A673 (cell line): ENCODE measurements around the gene LRP6. TPM values are rescaled to one million over a fixed set of nuclear protein-coding genes. Genes with fewer than 3 reads are reported as not detected.
"Not testable (repeated sequence)": the region's sequence is repeated elsewhere in the genome, so short reads cannot be mapped to it uniquely, and the experiment has no call there.

Experiments used
- Bru-seq: library from RNA; stranded (reverse); fragments of 400-500 nt; gene quantifications from one replicate; lab custom pipeline; 2021; lab: Mats Ljungman, UMichigan
- BruChase-seq, 2 experiments: library from RNA; stranded (reverse); fragments of 400-500 nt; gene quantifications; one replicate each; lab custom pipeline; 2021; lab: Mats Ljungman, UMichigan
- BruUV-seq: library from RNA; stranded (reverse); fragments of 400-500 nt; replicated peaks from 2 replicates; lab custom pipeline; 2021; lab: Mats Ljungman, UMichigan
- CTCF ChIA-PET: fragments of 300-600 bp; sonication (Branson Sonifier 250); formaldehyde crosslinking; loops from one replicate; lab custom pipeline; 2022; ENCODE audit warnings: antibody characterized with exemption; lab: Charles Lee
- POLR2A ChIA-PET: fragments of 300-600 bp; sonication (Branson Sonifier 250); formaldehyde crosslinking; loops from one replicate; lab custom pipeline; 2022; ENCODE audit warnings: antibody characterized with exemption; ENCODE audit not compliant: low non-redundant PET; lab: Charles Lee
- DNase-seq: peaks from one replicate; pipeline ENCODE4 v3.0.0-alpha.2; 2015; ENCODE audit warnings: low spot score
- H3K27ac ChIP-seq: fragments of 200-600 bp; sonication (generic); 2 replicates; pipeline ENCODE4 v1.5.1; 2016; ENCODE audit warnings: mixed run types, low read depth, mild to moderate bottlenecking, mixed read lengths, antibody characterized with exemption, low read length; ENCODE audit not compliant: poor library complexity, severe bottlenecking
- H3K27me3 ChIP-seq: fragments of 200-600 bp; sonication (generic); replicated peaks from 2 replicates; pipeline ENCODE4 v1.6.1; 2017; ENCODE audit warnings: mixed run types, low read depth, mild to moderate bottlenecking, mixed read lengths, antibody characterized with exemption, low read length; ENCODE audit not compliant: insufficient read depth, poor library complexity
- H3K36me3 ChIP-seq: fragments of 200-600 bp; sonication (generic); 2 replicates; pipeline ENCODE4 v1.6.1; 2016; ENCODE audit warnings: mixed run types, mild to moderate bottlenecking, mixed read lengths, antibody characterized with exemption, low read length; ENCODE audit not compliant: insufficient read depth, poor library complexity, severe bottlenecking
- H3K4me1 ChIP-seq: fragments of 200-600 bp; sonication (generic); 2 replicates; pipeline ENCODE4 v1.6.1; 2017; ENCODE audit warnings: mixed run types, mild to moderate bottlenecking, mixed read lengths, antibody characterized with exemption, low read length; ENCODE audit not compliant: insufficient read depth, poor library complexity, severe bottlenecking
- H3K4me3 ChIP-seq: fragments of 200-600 bp; sonication (generic); 2 replicates; pipeline ENCODE4 v1.5.1; 2016; ENCODE audit warnings: low read depth, mixed run types, mild to moderate bottlenecking, mixed read lengths, low read length; ENCODE audit not compliant: poor library complexity, severe bottlenecking
- H3K9me3 ChIP-seq: fragments of 200-600 bp; sonication (generic); 2 replicates; pipeline ENCODE4 v1.6.1; 2016; ENCODE audit warnings: mixed run types, low read depth, mild to moderate bottlenecking, mixed read lengths, antibody characterized with exemption, low read length; ENCODE audit not compliant: poor library complexity, severe bottlenecking
- EZH2 ChIP-seq: fragments of 200-600 bp; sonication (generic); IDR thresholded peaks from 2 replicates; pipeline ENCODE4 v1.6.1; 2017; ENCODE audit warnings: borderline replicate concordance, low read depth, mild to moderate bottlenecking, mixed read lengths, antibody characterized with exemption, low read length; ENCODE audit not compliant: poor library complexity, severe bottlenecking
- intact Hi-C: fragments of 100-400 bp; cut with micrococcal nuclease; formaldehyde crosslinking; loops from one replicate; pipeline ENCODE4 v1.10.0; 2022; ENCODE audit not compliant: unreplicated experiment
- long read RNA-seq: library from polyadenylated mRNA; stranded (forward); transcript quantifications from one replicate; pipeline ENCODE4 v2.0.0, GENCODE V29; 2022
- total RNA-seq: library from RNA; stranded (reverse); gene quantifications from 2 replicates; pipeline ENCODE4 v1.2.3, GENCODE V29; 2021
- TF ChIP-seq, protein P1 (sequence below): fragments of 300-800, 200-600 bp; sonication (generic); conservative IDR thresholded peaks from 2 replicates; pipeline ENCODE4 v1.5.1; 2017; ENCODE audit warnings: low read depth, mild to moderate bottlenecking, antibody characterized with exemption, low read length, moderate library complexity, mixed read lengths

Gene LRP6
- total RNA-seq (97.4 and 108 TPM in 2 replicates), Bru-seq, nascent RNA (percentile 97 among the genes with signal in this experiment), BruChase-seq, experiment 1, labeled RNA remaining after a 2-hour chase (percentile 96 among the genes with signal in this experiment), BruChase-seq, experiment 2, labeled RNA remaining after a 6-hour chase (percentile 89 among the genes with signal in this experiment)
- long read RNA-seq, full-length matches to known transcripts: 10 of 56 reads
- long read RNA-seq, partial matches to known transcripts: 27 of 56 reads
- long read RNA-seq, other reads (novel, unspliced or antisense): 19 of 56 reads

DNA sequence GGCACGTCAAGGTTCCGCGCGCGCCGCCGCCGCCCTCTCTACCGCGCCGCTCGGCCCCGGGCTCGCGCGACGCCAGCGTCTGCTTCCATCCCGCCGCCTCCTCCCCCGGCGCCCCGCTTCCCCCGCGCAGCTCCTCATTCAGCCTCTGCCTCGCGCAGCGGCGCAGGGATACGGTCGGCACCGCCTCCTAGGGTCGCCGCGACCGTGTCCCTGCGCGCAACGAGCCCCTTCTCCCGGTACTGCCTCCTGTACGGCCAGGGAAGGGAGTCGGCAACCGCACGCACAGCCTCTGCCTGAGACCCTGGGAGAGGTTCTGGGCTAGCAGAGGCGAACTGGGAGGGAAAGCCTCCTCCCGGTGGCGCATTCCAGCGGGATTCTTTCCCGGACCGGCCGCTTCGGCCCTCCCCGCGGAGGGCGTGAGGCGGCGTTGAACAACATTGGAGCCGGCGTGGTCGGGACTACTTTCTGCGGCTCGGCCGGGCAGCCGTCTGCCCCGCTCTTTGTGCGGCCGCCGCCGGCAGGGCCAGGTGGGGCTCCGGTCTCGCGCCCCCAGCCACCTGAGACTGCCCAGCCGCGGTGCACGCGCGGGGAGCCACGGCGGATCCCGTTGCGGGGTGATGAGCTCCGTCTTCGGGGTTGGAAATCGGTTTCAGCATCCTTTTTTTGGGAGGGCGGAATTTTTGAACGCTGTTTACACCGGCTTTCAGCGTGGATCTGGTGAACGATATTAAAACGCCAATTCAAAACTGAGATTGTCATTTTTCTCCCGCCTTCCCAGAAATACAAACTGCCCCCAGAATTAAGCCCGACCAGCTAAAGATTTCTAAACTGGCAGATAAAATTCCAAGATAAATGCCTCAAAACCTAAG lies at the start of gene LRP6:
TSS of gene LRP6 (minus strand) at position 172 of the 869 bp plus-strand sequence. CDS start 309 bp downstream, outside the sequence.
- Histone ChIP-seq H3K4me1 (peaks cover 16% of the 10 kb centered on the region), H3K9me3 (no peaks in the 10 kb centered on the region), H3K4me3 (peak within 1 kb of the TSS; percentile 90), H3K27me3 (no peaks in the 10 kb centered on the region), H3K36me3 (no peaks in the 10 kb centered on the region), H3K27ac (peak within 1 kb of the TSS; percentile 100)
- DNase-seq: peak; percentile 97
- BruUV-seq: no TSS peak
- TF ChIP-seq EZH2: no peak
- TF ChIP-seq, protein P1, sequence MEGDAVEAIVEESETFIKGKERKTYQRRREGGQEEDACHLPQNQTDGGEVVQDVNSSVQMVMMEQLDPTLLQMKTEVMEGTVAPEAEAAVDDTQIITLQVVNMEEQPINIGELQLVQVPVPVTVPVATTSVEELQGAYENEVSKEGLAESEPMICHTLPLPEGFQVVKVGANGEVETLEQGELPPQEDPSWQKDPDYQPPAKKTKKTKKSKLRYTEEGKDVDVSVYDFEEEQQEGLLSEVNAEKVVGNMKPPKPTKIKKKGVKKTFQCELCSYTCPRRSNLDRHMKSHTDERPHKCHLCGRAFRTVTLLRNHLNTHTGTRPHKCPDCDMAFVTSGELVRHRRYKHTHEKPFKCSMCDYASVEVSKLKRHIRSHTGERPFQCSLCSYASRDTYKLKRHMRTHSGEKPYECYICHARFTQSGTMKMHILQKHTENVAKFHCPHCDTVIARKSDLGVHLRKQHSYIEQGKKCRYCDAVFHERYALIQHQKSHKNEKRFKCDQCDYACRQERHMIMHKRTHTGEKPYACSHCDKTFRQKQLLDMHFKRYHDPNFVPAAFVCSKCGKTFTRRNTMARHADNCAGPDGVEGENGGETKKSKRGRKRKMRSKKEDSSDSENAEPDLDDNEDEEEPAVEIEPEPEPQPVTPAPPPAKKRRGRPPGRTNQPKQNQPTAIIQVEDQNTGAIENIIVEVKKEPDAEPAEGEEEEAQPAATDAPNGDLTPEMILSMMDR: no peak
- intact Hi-C loops: loop anchor here (5.0 to 10.0 kb wide), 2 partner anchors 60 to 122 kb away; no protein-coding TSS in a partner anchor
- ChIA-PET CTCF (interaction anchor here (1.2 kb wide), 1 partner anchor 15 kb away, joined by 3 read pairs; no protein-coding TSS in a partner anchor), POLR2A (interaction anchor here (0.6 to 1.0 kb wide), 4 partner anchors 26 to 95 kb away, joined by 3 to 4 read pairs (median 4); no protein-coding TSS in a partner anchor)

DNA sequence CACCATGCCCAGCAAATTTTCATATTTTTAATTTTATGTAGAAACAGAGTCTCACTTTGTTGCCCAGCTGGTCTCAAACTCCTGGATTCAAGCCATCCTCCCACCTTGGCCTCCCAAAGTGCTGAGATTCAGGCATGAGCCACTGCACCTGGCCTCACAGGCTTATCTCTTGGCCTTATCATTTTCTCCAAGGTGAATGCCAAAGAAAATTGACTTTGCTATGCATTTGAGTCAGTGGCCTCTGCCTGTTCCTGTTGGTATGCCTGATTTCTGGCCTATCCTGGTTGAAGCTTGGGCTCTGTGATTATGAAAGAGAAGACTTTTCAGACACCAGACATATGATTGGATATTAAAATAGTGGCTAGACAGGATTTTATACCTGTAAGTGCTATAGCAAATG lies 49.0 kb upstream of the LRP6 start:
- DNase-seq: no peak
- Histone ChIP-seq H3K27me3 (no peaks in the 10 kb centered on the region), H3K4me3 (no peak overlapping the region), H3K4me1 (peaks cover 18% of the 10 kb centered on the region), H3K27ac (no peak overlapping the region), H3K9me3 (no peaks in the 10 kb centered on the region), H3K36me3 (no peaks in the 10 kb centered on the region)
- POLR2A ChIA-PET: no interaction called here
- CTCF ChIA-PET: no interaction called here
- intact Hi-C loops: no loop called here
- no TSS peak for BruUV-seq
- TF ChIP-seq, protein P1: no peak
- TF ChIP-seq EZH2: no peak

DNA sequence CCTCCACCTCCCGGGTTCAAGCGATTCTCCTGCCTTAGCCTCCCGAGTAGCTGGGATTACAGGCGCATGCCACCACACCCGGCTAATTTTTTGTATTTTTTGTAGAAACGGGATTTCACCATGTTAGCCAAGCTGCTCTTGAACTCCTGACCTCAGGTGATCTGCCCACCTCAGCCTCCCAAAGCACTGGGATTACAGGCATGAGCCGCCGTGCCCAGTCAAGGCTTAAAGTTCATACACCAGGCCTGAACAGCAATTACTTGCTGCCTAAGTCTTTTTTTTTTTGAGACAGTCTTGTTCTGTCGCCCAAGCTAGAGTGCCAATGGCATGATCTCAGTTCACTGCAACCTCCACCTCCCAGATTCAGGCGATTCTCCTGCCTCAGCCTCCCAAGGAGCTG lies 43.9 kb upstream of the LRP6 start:
- H3K4me1 ChIP-seq, CTCF ChIA-PET, BruUV-seq, intact Hi-C loops, H3K27me3 ChIP-seq, DNase-seq, H3K9me3 ChIP-seq, POLR2A ChIA-PET, H3K27ac ChIP-seq, H3K36me3 ChIP-seq, H3K4me3 ChIP-seq: not testable (repeated sequence)
